Chondrocyte (in vitro differentiated cells): ENCODE results near the gene GRK5. TPM values are rescaled to one million over a fixed set of nuclear protein-coding genes. Genes with fewer than 3 reads are reported as not detected.
A peak's percentile ranks its signal among the peaks of the same experiment; 100 is the strongest.

Experiments used
- DNase-seq: peaks from one replicate; pipeline ENCODE4 v3.0.0; 2021; ENCODE audit warnings: mixed read lengths, low spot score
- H3K27ac Mint-ChIP-seq: one replicate; pipeline ENCODE4 v1.8.0; 2021; ENCODE audit warnings: mild to moderate bottlenecking, moderate library complexity, mixed read lengths; ENCODE audit not compliant: unreplicated experiment
- H3K27me3 Mint-ChIP-seq: 2 replicates; pipeline ENCODE4 v1.8.0; 2021; ENCODE audit warnings: low read depth, mixed read lengths
- H3K36me3 Mint-ChIP-seq: 2 replicates; pipeline ENCODE4 v1.8.0; 2021; ENCODE audit warnings: low read depth, mixed read lengths
- H3K4me1 Mint-ChIP-seq: 2 replicates; pipeline ENCODE4 v1.8.0; 2021; ENCODE audit warnings: low read depth, mild to moderate bottlenecking, mixed read lengths
- H3K4me3 Mint-ChIP-seq: one replicate; pipeline ENCODE4 v1.8.0; 2021; ENCODE audit warnings: mild to moderate bottlenecking, moderate library complexity, mixed read lengths; ENCODE audit not compliant: unreplicated experiment
- H3K9me3 Mint-ChIP-seq: 2 replicates; pipeline ENCODE4 v1.8.0; 2021; ENCODE audit warnings: low read depth, mixed read lengths
- total RNA-seq: library from RNA; stranded (reverse); gene quantifications from 3 replicates; pipeline ENCODE4 v1.2.1, GENCODE V29; 2021
- TF ChIP-seq, protein P1 (sequence below): fragments of 200-600 bp; sonication (generic); IDR thresholded peaks from 2 replicates; pipeline ENCODE4 v1.5.0; 2021; ENCODE audit warnings: antibody characterized with exemption, mild to moderate bottlenecking, moderate library complexity

The GRK5 gene
- total RNA-seq, 1 donor from 2014 or later: 16.4 TPM

- Mint-ChIP-seq H3K4me3 (no peak overlapping the region), H3K4me1 (peaks cover 9% of the 10 kb centered on the region), H3K9me3 (no peaks in the 10 kb centered on the region), H3K36me3 (peaks cover 10% of the 10 kb centered on the region), H3K27ac (no peak overlapping the region), H3K27me3 (no peaks in the 10 kb centered on the region)
- no peak for DNase-seq
- TF ChIP-seq, protein P1, sequence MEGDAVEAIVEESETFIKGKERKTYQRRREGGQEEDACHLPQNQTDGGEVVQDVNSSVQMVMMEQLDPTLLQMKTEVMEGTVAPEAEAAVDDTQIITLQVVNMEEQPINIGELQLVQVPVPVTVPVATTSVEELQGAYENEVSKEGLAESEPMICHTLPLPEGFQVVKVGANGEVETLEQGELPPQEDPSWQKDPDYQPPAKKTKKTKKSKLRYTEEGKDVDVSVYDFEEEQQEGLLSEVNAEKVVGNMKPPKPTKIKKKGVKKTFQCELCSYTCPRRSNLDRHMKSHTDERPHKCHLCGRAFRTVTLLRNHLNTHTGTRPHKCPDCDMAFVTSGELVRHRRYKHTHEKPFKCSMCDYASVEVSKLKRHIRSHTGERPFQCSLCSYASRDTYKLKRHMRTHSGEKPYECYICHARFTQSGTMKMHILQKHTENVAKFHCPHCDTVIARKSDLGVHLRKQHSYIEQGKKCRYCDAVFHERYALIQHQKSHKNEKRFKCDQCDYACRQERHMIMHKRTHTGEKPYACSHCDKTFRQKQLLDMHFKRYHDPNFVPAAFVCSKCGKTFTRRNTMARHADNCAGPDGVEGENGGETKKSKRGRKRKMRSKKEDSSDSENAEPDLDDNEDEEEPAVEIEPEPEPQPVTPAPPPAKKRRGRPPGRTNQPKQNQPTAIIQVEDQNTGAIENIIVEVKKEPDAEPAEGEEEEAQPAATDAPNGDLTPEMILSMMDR: no peak
Measured at GRCh38 chr10:119398996-119399395, 191.6 kb downstream of the GRK5 start.

GRCh38 chr10:119399466-119399865 is 192.1 kb downstream of the GRK5 start:
- Mint-ChIP-seq H3K4me1 (peaks cover 9% of the 10 kb centered on the region), H3K27me3 (no peaks in the 10 kb centered on the region), H3K9me3 (no peaks in the 10 kb centered on the region), H3K27ac (no peak overlapping the region), H3K4me3 (no peak overlapping the region), H3K36me3 (peaks cover 10% of the 10 kb centered on the region)
- DNase-seq: no peak
- TF ChIP-seq, protein P1: no peak

DNA sequence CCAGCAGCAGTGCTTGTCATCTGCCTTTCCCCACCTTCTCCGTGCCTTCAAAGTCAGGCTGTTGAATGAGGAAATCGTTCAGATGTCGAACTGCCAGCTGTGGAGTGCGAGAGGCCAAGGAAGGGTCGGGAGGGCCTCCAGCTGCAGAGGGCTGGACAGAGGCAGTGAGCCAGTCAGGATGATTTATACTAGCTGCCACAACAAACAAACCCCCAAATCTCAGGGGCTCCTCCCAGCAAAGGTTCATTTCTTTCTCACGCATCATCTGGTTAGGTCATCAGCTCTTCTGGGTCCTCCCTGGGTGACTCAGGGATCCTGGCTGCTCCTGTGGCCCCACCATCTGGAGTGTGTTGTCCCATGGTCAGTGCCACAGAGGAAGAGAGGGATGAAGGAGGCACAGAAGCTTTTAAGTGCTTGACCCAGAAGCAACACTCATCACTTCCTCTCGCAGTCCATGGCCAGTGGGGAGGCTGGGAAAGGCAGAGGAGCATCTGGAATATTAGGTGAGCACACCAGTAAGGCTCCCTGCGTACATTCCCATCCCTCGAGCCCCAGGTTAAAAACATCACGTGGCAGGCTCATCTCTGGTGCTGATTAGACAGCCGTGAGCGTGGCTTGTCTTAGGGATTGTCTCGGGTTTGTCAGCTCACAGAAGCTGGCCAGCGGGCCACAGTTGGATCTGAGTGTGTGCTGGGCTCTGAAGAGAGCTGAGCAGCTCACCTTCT is 194.5 kb downstream of the GRK5 start:
- TF ChIP-seq, protein P1: no peak
- H3K9me3 Mint-ChIP-seq: no peaks in the 10 kb centered on the region
- H3K4me3 Mint-ChIP-seq: no peak overlapping the region
- no peaks in the 10 kb centered on the region for H3K27me3 Mint-ChIP-seq
- H3K27ac Mint-ChIP-seq: peak overlapping the region; percentile 65
- H3K36me3 Mint-ChIP-seq: peaks cover 9% of the 10 kb centered on the region
- peaks cover 9% of the 10 kb centered on the region for H3K4me1 Mint-ChIP-seq
- no peak for DNase-seq

- H3K27ac Mint-ChIP-seq: no peak overlapping the region
- H3K4me1 Mint-ChIP-seq: peaks cover 9% of the 10 kb centered on the region
- no peak overlapping the region for H3K4me3 Mint-ChIP-seq
- H3K36me3 Mint-ChIP-seq: peaks cover 5% of the 10 kb centered on the region
- DNase-seq: no peak
- H3K9me3 Mint-ChIP-seq: no peaks in the 10 kb centered on the region
- H3K27me3 Mint-ChIP-seq: no peaks in the 10 kb centered on the region
- TF ChIP-seq, protein P1: peak; percentile 27
Measured at GRCh38 chr10:119403921-119404320, 196.6 kb downstream of the GRK5 start.

- Mint-ChIP-seq H3K36me3 (peaks cover 2% of the 10 kb centered on the region), H3K27me3 (no peaks in the 10 kb centered on the region), H3K9me3 (no peaks in the 10 kb centered on the region), H3K4me1 (peaks cover 9% of the 10 kb centered on the region), H3K4me3 (no peak overlapping the region), H3K27ac (no peak overlapping the region)
- TF ChIP-seq, protein P1: no peak
- DNase-seq: no peak
Measured at GRCh38 chr10:119404719-119405519, 197.5 kb downstream of the GRK5 start.
